Globus pallidus (tissue), 1 donor: ENCODE results near the gene OPTC.
A peak's percentile ranks its signal among the peaks of the same experiment; 100 is the strongest.

Experiments
- DNase-seq: peaks from one replicate; pipeline ENCODE4 v3.0.0-alpha.2; 2015; ENCODE audit warnings: low spot score

Gene OPTC

GRCh38 chr1:203491664-203492063, 2.3 kb upstream of the OPTC start:
- no peak for DNase-seq

GRCh38 chr1:203492082-203492747, 1.7 kb upstream of the OPTC start:
- no peak for DNase-seq

DNA sequence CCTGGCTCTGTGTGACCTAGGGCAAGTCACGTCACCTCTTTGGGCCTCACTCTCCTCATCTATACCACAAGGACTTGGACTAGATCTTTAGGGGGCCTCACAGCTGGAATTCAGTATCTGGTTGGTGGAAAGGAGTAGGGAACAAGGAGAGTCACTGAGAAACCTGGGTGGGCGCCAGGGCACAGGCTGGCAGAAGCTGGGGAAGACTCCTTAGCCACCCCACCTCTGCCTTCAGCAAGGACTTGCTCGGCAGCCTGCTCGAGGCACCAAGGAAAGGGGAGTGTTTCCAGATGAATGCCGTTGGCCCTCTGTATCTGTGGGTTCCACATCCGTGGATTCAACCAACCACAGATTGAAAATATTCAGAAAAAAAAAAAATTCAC, 1.2 kb upstream of the OPTC start:
- no peak for DNase-seq

- DNase-seq: no peak
These were observed 1.9 kb downstream of the OPTC start for GRCh38 chr1:203495845-203496244.

GRCh38 chr1:203497269-203497777, 3.4 kb downstream of the OPTC start:
- no peak for DNase-seq

- DNase-seq: no peak
These were observed 5.8 kb downstream of the OPTC start for GRCh38 chr1:203499643-203500278.

DNA sequence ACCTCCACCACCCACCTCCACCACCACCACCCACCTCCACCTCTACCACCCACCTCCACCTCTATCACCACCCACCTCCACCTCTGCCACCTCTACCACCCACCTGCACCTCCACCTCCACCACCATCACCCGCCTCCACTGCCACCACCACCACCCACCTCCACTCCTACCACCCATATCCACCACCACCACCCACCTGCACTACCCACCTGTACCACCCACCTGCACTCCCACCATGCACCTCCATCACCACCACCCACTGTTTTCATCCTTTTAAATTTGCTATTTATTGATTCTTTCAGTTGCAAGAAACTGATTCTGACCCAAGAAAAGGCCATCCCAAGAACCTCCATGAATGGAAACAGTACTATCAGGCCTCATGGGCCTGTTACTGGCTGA, 6.3 kb downstream of the OPTC start:
- no peak for DNase-seq

- DNase-seq: no peak
These were observed 9.9 kb downstream of the OPTC start for GRCh38 chr1:203503836-203504235.

- DNase-seq: peak; percentile 69
These were observed 10.7 kb downstream of the OPTC start for GRCh38 chr1:203504400-203505250.

DNA sequence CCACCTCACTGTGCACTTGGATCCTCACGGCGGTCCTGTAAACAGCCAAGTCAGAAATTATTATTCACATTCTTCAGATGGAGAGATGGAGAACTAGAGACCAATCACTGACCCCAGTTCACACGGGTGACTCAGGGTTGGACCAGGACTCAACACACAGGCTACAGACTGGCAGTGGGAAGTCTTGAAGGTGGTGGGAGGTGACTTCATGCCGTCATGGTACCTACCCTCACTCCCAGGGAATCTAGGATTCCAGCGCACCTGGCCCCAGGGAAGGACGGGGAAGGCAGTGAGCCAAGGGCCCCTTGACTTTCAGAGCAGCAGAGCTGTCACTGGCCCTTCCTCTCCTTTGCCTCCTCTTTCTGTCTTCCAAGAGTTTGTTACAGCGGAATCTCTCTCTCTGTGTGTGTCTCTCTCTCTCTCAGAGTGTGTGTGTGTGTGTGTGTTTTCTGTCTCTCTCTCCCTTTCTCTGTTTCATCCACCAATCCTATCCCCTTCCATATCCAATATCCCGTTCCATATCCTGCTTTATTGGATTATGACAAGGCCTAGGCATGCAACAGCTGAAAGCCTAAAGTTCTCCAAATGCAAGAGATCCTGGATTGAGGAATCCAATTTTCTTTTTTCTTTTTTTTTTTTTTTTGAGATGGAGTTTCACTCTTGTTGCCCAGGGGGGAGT, 11.7 kb downstream of the OPTC start:
- no peak for DNase-seq

GRCh38 chr1:203506858-203507626, 13.1 kb downstream of the OPTC start:
- no peak for DNase-seq

DNA sequence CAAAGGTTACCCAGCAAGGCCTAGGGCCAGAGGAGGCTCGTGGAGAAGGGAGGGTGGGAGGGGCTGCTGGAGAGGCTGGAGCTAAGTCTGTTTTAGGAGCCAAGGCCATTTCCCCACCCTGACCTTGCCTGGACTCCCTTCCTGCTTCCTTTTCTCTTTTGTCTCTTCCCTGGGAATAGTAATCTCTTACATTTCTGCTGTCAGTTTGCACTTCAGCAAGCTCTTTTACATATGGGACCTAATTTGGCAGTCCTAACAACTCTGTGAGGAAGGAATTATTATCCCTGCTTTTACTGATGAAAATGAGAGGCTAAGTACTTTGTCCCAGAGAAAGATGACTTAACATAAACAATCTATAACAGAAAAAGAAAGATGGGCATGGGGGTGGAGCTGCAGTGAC, 13.8 kb downstream of the OPTC start:
- DNase-seq: no peak

DNA sequence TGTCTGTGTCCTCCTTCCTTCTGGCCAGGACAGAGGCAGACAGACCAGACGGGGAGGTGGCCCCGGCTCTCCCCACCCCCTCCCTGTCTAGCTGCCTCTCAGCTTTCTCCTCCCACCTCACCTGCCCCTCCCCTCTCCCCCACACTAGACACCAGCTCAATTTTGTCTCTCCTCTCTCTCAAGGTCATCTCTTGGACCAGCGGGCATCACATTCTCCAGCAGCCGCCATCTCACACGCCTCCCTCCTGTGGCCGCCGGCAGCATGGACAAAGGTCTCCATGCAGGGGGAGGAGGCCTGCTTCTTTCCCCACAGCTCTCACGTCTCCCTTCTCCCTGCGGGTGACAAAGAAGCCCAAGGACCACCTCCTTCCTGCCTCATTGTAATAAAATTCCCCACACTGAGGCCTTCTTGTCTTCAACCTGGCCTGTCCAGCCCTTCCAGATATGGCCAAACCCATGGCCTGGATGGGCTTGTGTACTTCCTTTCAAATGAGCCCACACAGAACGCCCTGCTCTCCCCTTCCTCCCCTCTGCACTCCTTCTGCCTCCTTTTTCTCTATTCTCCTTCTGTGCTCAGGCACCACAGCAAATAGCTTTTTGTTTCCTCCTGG, 14.6 kb downstream of the OPTC start:
- no peak for DNase-seq

GRCh38 chr1:203509135-203509534, 15.2 kb downstream of the OPTC start:
- no peak for DNase-seq

GRCh38 chr1:203511513-203511912, 17.6 kb downstream of the OPTC start:
- no peak for DNase-seq

- DNase-seq: no peak
These were observed 18.0 kb downstream of the OPTC start for GRCh38 chr1:203511930-203512329.

DNA sequence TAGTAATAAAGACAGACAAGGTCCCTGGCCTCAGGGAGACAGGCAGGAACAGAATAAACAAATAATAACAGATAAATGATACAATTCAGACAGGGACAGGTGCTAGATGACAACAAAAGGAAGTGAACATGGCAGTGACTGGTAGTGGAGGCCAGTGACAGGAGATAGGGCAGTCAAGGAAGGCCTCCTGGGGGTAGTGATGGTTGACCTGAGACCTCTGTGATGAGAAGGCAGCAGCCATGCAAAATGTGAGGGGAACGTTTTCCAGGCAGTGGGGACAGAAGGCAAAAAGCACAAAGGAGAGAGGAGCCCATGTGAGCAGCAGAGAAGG, 18.5 kb downstream of the OPTC start:
- no peak for DNase-seq

DNA sequence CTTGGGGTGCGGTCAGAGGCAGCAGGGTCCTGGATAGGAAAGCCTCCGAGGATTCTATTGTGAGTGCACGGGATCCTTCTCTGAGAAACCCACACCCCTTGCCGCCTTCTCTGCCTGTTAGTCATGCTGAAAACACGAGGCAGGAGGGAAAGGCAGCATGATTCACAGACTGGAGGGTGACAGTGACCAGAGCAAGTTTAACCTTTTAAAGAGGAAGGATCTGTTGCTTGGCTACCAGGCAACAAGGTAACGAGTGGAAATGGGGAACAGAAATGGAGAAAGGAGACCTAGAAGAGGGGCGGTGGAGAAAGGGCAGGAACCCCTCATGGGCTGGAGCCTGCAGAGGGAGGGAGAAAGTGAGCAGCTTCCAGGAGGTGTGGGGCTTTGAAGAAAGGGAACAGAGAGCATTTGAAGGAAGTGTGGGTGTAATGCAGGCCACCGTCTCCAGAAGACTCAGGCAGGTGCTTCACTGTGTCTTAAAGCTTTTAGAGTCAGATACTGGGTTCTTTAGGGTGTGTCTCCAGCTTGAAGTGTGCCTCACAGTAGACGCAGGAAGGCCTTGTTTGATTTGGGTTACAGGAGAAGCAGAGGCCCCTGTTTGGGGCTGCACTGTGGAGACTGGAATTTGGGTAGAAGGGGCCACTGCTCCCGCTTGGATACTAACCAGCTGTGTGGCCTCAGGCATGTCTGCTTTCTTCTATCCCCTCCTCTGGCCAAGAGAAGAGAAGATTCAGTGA, 19.1 kb downstream of the OPTC start:
- no peak for DNase-seq

DNA sequence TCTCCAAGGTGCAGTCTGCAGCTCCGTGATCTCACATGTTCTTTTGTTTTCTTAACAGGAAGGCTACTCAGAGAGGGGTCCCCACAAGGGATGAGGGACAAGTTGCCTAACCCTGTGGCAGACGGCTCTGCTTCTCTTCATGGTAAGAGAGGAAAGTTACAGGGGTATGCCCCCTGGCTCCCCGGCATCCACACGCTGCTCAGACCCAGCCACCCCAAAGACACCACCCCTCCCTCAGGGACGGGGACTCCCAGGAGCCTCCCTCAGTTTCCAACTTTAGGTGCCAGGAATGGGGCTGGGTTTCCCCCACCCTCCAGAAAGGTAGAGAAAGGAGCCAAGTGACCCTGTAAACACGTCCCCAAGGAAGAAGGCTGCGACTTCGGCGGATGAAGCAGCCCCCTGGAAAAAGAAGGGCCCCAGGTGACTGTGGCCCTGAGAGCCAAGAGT, 19.7 kb downstream of the OPTC start:
- no peak for DNase-seq

DNA sequence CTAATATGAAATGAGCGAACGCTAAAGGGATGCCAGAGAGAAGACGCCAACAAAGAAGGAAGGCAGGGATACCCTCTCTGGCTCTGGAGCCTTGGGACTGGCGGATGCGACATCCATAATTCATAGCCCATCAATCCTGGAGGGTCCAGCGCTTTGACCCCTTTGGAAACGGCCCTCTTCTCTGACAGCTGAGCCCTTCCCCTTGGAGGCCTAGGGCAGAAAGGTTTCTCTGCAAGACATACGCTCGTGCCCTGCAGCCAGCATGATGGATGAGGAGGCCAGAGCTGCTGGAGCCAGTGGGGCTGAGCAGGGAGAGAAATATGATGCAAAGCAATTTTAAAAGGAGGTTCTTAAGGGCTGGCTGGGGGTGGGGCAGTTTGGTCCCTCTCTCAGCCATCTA, 22.2 kb downstream of the OPTC start:
- DNase-seq: no peak

DNA sequence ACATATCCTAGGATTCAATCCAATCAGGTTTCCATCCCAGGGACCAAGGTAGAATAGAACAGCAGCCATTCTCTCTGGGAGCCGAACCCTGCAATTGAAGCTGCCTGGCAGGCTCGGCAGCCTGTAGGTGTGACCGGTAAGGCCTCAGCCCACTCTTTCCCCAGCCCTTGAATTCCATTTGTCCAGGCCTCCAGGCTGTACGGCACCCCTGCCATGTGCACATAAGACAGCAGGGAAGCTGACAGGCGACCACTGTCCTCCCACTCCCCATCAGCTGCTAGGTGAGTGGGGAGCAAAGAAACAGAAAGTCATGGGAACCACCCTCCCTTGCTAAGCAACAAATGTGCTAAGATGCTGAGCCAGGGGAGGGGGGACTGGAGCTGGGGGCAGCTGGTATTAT, 23.0 kb downstream of the OPTC start:
- DNase-seq: no peak
